Endothelial cell of umbilical vein (primary cell): Measurements from ENCODE around the gene UBE2K. TPM values are rescaled to one million over a fixed set of nuclear protein-coding genes. Genes with fewer than 3 reads are reported as not detected.
A peak's percentile ranks its signal among the peaks of the same experiment; 100 is the strongest.
"Not testable (repeated sequence)": the region's sequence is repeated elsewhere in the genome, so short reads cannot be mapped to it uniquely, and the experiment has no call there.

Experiments
- BruUV-seq: library from RNA; stranded (reverse); fragments of 400-500 nt; replicated peaks from 2 replicates; lab custom pipeline; 2021; lab: Mats Ljungman, UMichigan
- CTCF ChIA-PET: fragments of 300-600, 350-600 bp; sonication (Branson Sonifier 250); formaldehyde crosslinking; loops from one replicate; lab custom pipeline; 2021; ENCODE audit warnings: antibody characterized with exemption, inconsistent platforms; lab: Charles Lee
- POLR2A ChIA-PET: fragments of 300-600, 350-600 bp; sonication (Branson Sonifier 250); formaldehyde crosslinking; loops from one replicate; lab custom pipeline; 2021; ENCODE audit warnings: antibody characterized with exemption, inconsistent platforms; lab: Charles Lee
- DNase-seq: peaks from one replicate; pipeline ENCODE4 v3.0.0-alpha.2; 2011; ENCODE audit warnings: low read depth, low spot score
- FAIRE-seq: peaks from 2 replicates; lab custom pipeline; 2011; peaks lifted over from hg19 to GRCh38; lab: Jason Lieb, UNC
- H2AFZ ChIP-seq: 2 replicates; pipeline ENCODE4 v1.6.0; 2012; ENCODE audit warnings: low read depth, low read length, control low read depth, inconsistent platforms
- H3K27ac ChIP-seq: 2 replicates; pipeline ENCODE4 v1.5.1; 2011; ENCODE audit warnings: low read depth, mild to moderate bottlenecking, control low read depth, low read length, moderate library complexity; ENCODE audit not compliant: insufficient read depth
- H3K27me3 ChIP-seq, 2 experiments: 2 replicates each; pipeline versions ENCODE4 v1.6.0 to v1.6.1; 2011; ENCODE audit warnings: low read length in 2 of 2, mixed read lengths in 1 of 2; ENCODE audit not compliant: control insufficient read depth in 2 of 2, insufficient read depth in 2 of 2
- H3K36me3 ChIP-seq, 2 experiments: 2 replicates in 1 of 2; 3 replicates in 1 of 2; pipeline ENCODE4 v1.5.1; 2011; ENCODE audit warnings: low read length in 2 of 2, mild to moderate bottlenecking in 1 of 2, moderate library complexity in 1 of 2; ENCODE audit not compliant: control insufficient read depth in 2 of 2, insufficient read depth in 2 of 2; ENCODE audit errors: extremely low read depth in 1 of 2
- H3K4me1 ChIP-seq: 3 replicates; pipeline ENCODE4 v1.5.1; 2011; ENCODE audit warnings: mild to moderate bottlenecking, low read length; ENCODE audit not compliant: control insufficient read depth, insufficient read depth; ENCODE audit errors: extremely low read depth
- H3K4me2 ChIP-seq: 2 replicates; pipeline ENCODE4 v1.6.1; 2011; ENCODE audit warnings: low read length, control low read depth, mixed read lengths; ENCODE audit not compliant: insufficient read depth
- H3K4me3 ChIP-seq, 3 experiments: fragments of 200-600 bp in 1 of 3; sonication (generic), shearing (Covaris generic) in 1 of 3; replicated peaks in 1 of 3; 2 replicates each; pipeline ENCODE4 v1.5.1; 2011 to 2016; ENCODE audit warnings: control low read depth in 3 of 3, low read length in 3 of 3, mild to moderate bottlenecking in 2 of 3, inconsistent platforms in 1 of 3, low read depth in 1 of 3, moderate library complexity in 1 of 3; ENCODE audit not compliant: insufficient read depth in 1 of 3
- H3K79me2 ChIP-seq: 2 replicates; pipeline ENCODE4 v1.6.0; 2012; ENCODE audit warnings: low read length, inconsistent platforms; ENCODE audit not compliant: control insufficient read depth, insufficient read depth
- H3K9ac ChIP-seq: replicated peaks from 2 replicates; pipeline ENCODE3; 2011; ENCODE audit warnings: low read length, control low read depth; ENCODE audit not compliant: insufficient read depth; ENCODE audit errors: extremely low read depth
- H3K9me1 ChIP-seq: replicated peaks from 3 replicates; pipeline ENCODE4 v1.6.0; 2011; ENCODE audit warnings: mild to moderate bottlenecking, low read length; ENCODE audit not compliant: control insufficient read depth, insufficient read depth; ENCODE audit errors: extremely low read depth
- H3K9me3 ChIP-seq: replicated peaks from 2 replicates; pipeline ENCODE4 v1.5.1; 2012; ENCODE audit warnings: low read length, inconsistent platforms; ENCODE audit not compliant: control insufficient read depth, insufficient read depth
- H4K20me1 ChIP-seq: replicated peaks from 2 replicates; pipeline ENCODE3; 2011; ENCODE audit warnings: mild to moderate bottlenecking, low read length; ENCODE audit not compliant: control insufficient read depth, insufficient read depth; ENCODE audit errors: extremely low read depth
- FOS ChIP-seq: IDR thresholded peaks from 2 replicates; pipeline ENCODE4 v1.6.1; 2011; ENCODE audit warnings: mild to moderate bottlenecking, low read length, moderate library complexity, borderline replicate concordance; ENCODE audit not compliant: insufficient read depth
- GATA2 ChIP-seq: IDR thresholded peaks from 2 replicates; pipeline ENCODE4 v1.7.0; 2011; ENCODE audit warnings: low read depth, mild to moderate bottlenecking, moderate library complexity, mixed read lengths, low read length; ENCODE audit not compliant: insufficient read length, insufficient read depth
- POLR2A ChIP-seq: IDR thresholded peaks from 2 replicates; pipeline ENCODE4 v1.6.1; 2012; ENCODE audit warnings: low read depth, mild to moderate bottlenecking, control low read depth, low read length
- POLR2AphosphoS5 ChIP-seq: IDR thresholded peaks from 2 replicates; pipeline ENCODE4 v1.6.1; 2012; ENCODE audit warnings: low read depth, mild to moderate bottlenecking, control low read depth, low read length, moderate library complexity; ENCODE audit not compliant: insufficient read depth
- dilution Hi-C: fragments of 300-500 bp; cut with MboI; formaldehyde crosslinking; loops from one replicate; pipeline ENCODE4 v1.15.0; 2019; ENCODE audit warnings: low sequenced_read_pairs; ENCODE audit not compliant: extremely low pct_ligation_motif_present
- intact Hi-C: fragments of 100-400 bp; cut with micrococcal nuclease; formaldehyde crosslinking; loops from one replicate; pipeline ENCODE4 v1.10.0; 2022
- polyA plus RNA-seq, 4 experiments: library from polyadenylated mRNA; depleted of rRNA in 3 of 4; stranded (reverse) in 3 of 4; unstranded in 1 of 4; fragments of >200 nt; gene quantifications; 2 replicates each; pipeline versions ENCODE4 v1.2.1 to v1.2.3, GENCODE V29; 2011 to 2012; ENCODE audit warnings: missing spikeins in 1 of 4
- total RNA-seq: library from RNA; stranded (reverse); gene quantifications from 2 replicates; pipeline ENCODE4 v1.2.3, GENCODE V29; 2021
- TF ChIP-seq, protein P1 (sequence below), 2 donors: IDR thresholded peaks; 1 replicate in 1 of 2; 2 replicates in 1 of 2; pipeline ENCODE4 v1.5.1; 2011; ENCODE audit warnings: low read length in 2 of 2, mild to moderate bottlenecking in 2 of 2, moderate library complexity in 2 of 2, control low read depth in 1 of 2, inconsistent platforms in 1 of 2, low read depth in 1 of 2; ENCODE audit not compliant: insufficient read depth in 1 of 2; ENCODE audit errors: extremely low read depth in 1 of 2
- TF ChIP-seq, protein P2 (sequence below): IDR thresholded peaks from 2 replicates; pipeline ENCODE4 v1.6.1; 2011; ENCODE audit not compliant: insufficient read depth, insufficient read length

Gene UBE2K
- total and polyA plus RNA-seq, 2 donors (not counting 3 experiments of a cell fraction or from before 2014, with no cell fraction given), result 32.5 to 97.8 TPM

DNA sequence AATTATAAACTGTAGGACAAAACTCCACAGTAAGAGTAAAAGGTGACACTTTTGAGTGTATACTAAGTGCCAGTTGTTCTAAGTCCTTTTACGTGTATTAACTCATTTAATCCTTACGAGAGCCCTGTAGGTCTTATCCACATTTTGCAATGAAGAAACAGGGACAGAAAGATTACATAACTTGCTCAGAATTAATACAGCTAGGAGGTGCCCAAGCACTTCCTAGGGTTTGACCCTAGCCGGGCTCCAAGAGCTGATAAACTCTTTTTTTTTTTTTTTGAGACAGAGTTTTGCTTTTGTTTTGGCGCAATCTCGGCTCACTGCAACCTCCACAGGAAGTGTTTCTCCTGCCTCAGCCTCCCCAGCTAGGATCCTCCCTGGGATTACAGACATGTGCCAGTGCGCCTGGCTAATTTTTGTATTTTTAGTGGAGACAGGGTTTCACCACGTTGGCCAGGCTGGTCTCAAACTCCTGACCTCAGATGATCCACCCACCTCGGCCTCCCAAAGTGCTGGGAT is 110.4 kb downstream of the UBE2K start:
- Histone ChIP-seq H2AFZ (no peak overlapping the region), H3K36me3 (no peaks in the 10 kb centered on the region), H3K9ac (no peak overlapping the region), H3K79me2 (no peaks in the 10 kb centered on the region), H3K4me2 (peak overlapping the region; percentile 36), H3K4me1 (no peaks in the 10 kb centered on the region), H4K20me1 (no peaks in the 10 kb centered on the region), H3K27ac (no peak overlapping the region), H3K27me3 (no peaks in the 10 kb centered on the region), H3K9me3 (no peaks in the 10 kb centered on the region), H3K4me3 (no peak overlapping the region), H3K9me1 (no peaks in the 10 kb centered on the region)
- TF ChIP-seq, protein P1, sequence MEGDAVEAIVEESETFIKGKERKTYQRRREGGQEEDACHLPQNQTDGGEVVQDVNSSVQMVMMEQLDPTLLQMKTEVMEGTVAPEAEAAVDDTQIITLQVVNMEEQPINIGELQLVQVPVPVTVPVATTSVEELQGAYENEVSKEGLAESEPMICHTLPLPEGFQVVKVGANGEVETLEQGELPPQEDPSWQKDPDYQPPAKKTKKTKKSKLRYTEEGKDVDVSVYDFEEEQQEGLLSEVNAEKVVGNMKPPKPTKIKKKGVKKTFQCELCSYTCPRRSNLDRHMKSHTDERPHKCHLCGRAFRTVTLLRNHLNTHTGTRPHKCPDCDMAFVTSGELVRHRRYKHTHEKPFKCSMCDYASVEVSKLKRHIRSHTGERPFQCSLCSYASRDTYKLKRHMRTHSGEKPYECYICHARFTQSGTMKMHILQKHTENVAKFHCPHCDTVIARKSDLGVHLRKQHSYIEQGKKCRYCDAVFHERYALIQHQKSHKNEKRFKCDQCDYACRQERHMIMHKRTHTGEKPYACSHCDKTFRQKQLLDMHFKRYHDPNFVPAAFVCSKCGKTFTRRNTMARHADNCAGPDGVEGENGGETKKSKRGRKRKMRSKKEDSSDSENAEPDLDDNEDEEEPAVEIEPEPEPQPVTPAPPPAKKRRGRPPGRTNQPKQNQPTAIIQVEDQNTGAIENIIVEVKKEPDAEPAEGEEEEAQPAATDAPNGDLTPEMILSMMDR (IDR thresholded peaks at IDR 0.05; ENCODE audit: extremely low read depth in 1 of 2, insufficient read depth in 1 of 2, low read depth in 1 of 2, low read length in 2 of 2), result no peak
- no peak for TF ChIP-seq GATA2
- FAIRE-seq (peak; percentile 18), DNase-seq (no peak)
- dilution Hi-C loops (no loop called here), intact Hi-C loops (no loop called here)
- ChIA-PET POLR2A (no interaction called here), CTCF (interaction anchor here (1.0 kb wide), 1 partner anchor 13 kb away, joined by 3 read pairs; no protein-coding TSS in a partner anchor)
- no TSS peak for BruUV-seq

DNA sequence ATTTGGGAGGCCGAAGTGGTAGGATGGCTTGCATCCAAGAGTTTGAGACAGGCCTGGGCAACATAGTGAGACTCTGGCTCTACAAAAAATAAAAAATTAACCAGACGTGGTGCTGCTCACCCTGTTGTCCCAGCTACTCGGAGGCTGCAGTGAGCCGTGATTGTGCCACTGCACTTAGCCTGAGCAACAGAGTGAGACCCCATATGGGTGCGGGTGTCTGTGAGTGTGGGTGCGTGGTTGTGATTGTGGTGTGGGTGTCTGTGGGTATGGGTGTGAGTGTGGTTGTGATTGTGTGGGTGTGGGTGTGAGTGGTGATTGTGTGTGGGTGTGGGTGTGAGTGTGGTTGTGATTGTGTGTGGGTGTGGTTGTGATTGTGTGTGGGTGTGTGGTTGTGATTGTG is 114.6 kb downstream of the UBE2K start:
- Histone ChIP-seq H2AFZ (no peak overlapping the region), H3K4me1 (no peaks in the 10 kb centered on the region), H3K9me1 (no peaks in the 10 kb centered on the region), H3K79me2 (no peaks in the 10 kb centered on the region), H3K9ac (no peak overlapping the region), H3K27ac (no peak overlapping the region), H3K36me3 (no peaks in the 10 kb centered on the region), H3K4me2 (no peak overlapping the region), H3K27me3 (no peaks in the 10 kb centered on the region), H3K4me3 (no peak overlapping the region), H4K20me1 (no peaks in the 10 kb centered on the region), H3K9me3 (no peaks in the 10 kb centered on the region)
- no peak for TF ChIP-seq GATA2
- no peak for TF ChIP-seq FOS
- TF ChIP-seq, protein P2, sequence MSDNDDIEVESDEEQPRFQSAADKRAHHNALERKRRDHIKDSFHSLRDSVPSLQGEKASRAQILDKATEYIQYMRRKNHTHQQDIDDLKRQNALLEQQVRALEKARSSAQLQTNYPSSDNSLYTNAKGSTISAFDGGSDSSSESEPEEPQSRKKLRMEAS, result no peak
- TF ChIP-seq POLR2AphosphoS5, result no peak
- TF ChIP-seq POLR2A, result no peak
- BruUV-seq, result no TSS peak
- FAIRE-seq (no peak), DNase-seq (no peak)
- ChIA-PET CTCF (interaction anchor here (1.2 kb wide), 1 partner anchor 17 kb away, joined by 4 read pairs; no protein-coding TSS in a partner anchor), POLR2A (no interaction called here)
- dilution Hi-C loops, result no loop called here
- intact Hi-C loops, result no loop called here

DNA sequence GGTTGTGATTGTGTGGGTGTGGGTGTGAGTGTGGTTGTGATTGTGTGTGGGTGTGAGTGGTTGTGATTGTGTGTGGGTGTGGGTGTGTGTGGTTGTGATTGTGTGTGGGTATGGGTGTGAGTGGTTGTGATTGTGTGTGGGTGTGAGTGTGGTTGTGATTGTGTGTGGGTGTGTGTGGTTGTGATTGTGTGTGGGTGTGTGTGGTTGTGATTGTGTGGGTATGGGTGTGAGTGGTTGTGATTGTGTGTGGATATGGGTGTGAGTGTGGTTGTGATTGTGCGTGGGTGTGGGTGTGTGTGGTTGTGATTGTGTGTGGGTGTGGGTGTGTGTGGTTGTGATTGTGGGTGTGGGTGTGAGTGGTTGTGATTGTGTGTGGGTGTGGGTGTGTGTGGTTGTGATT is 115.1 kb downstream of the UBE2K start:
- intact Hi-C loops, H3K9me1 ChIP-seq, DNase-seq, POLR2A ChIA-PET, dilution Hi-C loops, H2AFZ ChIP-seq, H3K27ac ChIP-seq, H3K4me3 ChIP-seq, H3K9ac ChIP-seq, CTCF ChIA-PET, BruUV-seq, H3K79me2 ChIP-seq, H3K4me2 ChIP-seq, H3K4me1 ChIP-seq, H4K20me1 ChIP-seq, FAIRE-seq, H3K9me3 ChIP-seq, H3K27me3 ChIP-seq, H3K36me3 ChIP-seq: not testable (repeated sequence)
